Panc1 (cell line): ENCODE data around the gene TAS2R9. TPM values are rescaled to one million over a fixed set of nuclear protein-coding genes. Genes with fewer than 3 reads are reported as not detected.

ENCODE experiments used
- ATAC-seq: fragments of 200-7000 bp; cut with Tn5 transposase; 2 replicates; pipeline ENCODE4 v1.9.1; 2020; ENCODE audit warnings: mild to moderate bottlenecking, moderate library complexity
- Bru-seq: library from RNA; stranded (reverse); fragments of 400-500 nt; gene quantifications from one replicate; lab custom pipeline; 2021; lab: Mats Ljungman, UMichigan
- BruChase-seq, 2 experiments: library from RNA; stranded (reverse); fragments of 400-500 nt; gene quantifications; one replicate each; lab custom pipeline; 2021; lab: Mats Ljungman, UMichigan
- BruUV-seq: library from RNA; stranded (reverse); fragments of 400-500 nt; replicated peaks from 2 replicates; lab custom pipeline; 2021; lab: Mats Ljungman, UMichigan
- CTCF ChIA-PET: fragments of 300-600 bp; sonication (Branson Sonifier 250); formaldehyde crosslinking; loops from one replicate; lab custom pipeline; 2022; ENCODE audit warnings: antibody characterized with exemption; lab: Charles Lee
- POLR2A ChIA-PET: fragments of 300-600 bp; sonication (Branson Sonifier 250); formaldehyde crosslinking; loops from one replicate; lab custom pipeline; 2022; ENCODE audit warnings: antibody characterized with exemption; lab: Charles Lee
- DNase-seq: peaks from one replicate; pipeline ENCODE4 v3.0.0-alpha.2; 2010; ENCODE audit warnings: low read depth, low spot score
- H3K27ac ChIP-seq: 2 replicates; pipeline ENCODE4 v1.5.1; 2011; ENCODE audit warnings: mild to moderate bottlenecking, low read length, inconsistent platforms
- H3K27me3 ChIP-seq: fragments of 200-500 bp; sonication (Bioruptor generic); 2 replicates; pipeline ENCODE4 v1.6.0; 2014; ENCODE audit warnings: low read length, inconsistent platforms; ENCODE audit not compliant: control insufficient read depth, insufficient read depth
- H3K36me3 ChIP-seq: fragments of 200-500 bp; sonication (Bioruptor generic); 2 replicates; pipeline ENCODE4 v1.5.1; 2014; ENCODE audit warnings: inconsistent platforms, mild to moderate bottlenecking, low read length, moderate library complexity; ENCODE audit not compliant: control insufficient read depth, insufficient read depth
- H3K4me1 ChIP-seq: 2 replicates; pipeline ENCODE4 v1.5.1; 2011; ENCODE audit warnings: inconsistent platforms, mild to moderate bottlenecking, low read length, moderate library complexity; ENCODE audit not compliant: control insufficient read depth, insufficient read depth
- H3K4me3 ChIP-seq, 2 experiments: 2 replicates each; pipeline ENCODE4 v1.5.1; 2011 to 2012; ENCODE audit warnings: low read depth in 2 of 2, low read length in 2 of 2, mild to moderate bottlenecking in 2 of 2, inconsistent platforms in 1 of 2, moderate library complexity in 1 of 2
- H3K9me3 ChIP-seq: fragments of 200-500 bp; sonication (Bioruptor generic); 2 replicates; pipeline ENCODE4 v1.5.1; 2014; ENCODE audit warnings: low read depth, mild to moderate bottlenecking, inconsistent platforms, low read length, moderate library complexity; ENCODE audit not compliant: control insufficient read depth, insufficient read depth
- CTCF ChIP-seq: fragments of 450-650 bp; IDR thresholded peaks from 2 replicates; pipeline ENCODE4 v1.5.1; 2017; ENCODE audit warnings: mild to moderate bottlenecking
- POLR2AphosphoS5 ChIP-seq: IDR thresholded peaks from 2 replicates; pipeline ENCODE4 v1.6.1; 2012; ENCODE audit warnings: mild to moderate bottlenecking, low read depth, low read length, moderate library complexity
- REST ChIP-seq, 2 experiments: IDR thresholded peaks; 2 replicates each; pipeline ENCODE4 v1.6.1; 2011 to 2012; ENCODE audit warnings: low read depth in 2 of 2, control low read depth in 1 of 2, low read length in 1 of 2, mild to moderate bottlenecking in 1 of 2, moderate library complexity in 1 of 2; ENCODE audit not compliant: insufficient read depth in 1 of 2
- SIN3A ChIP-seq: IDR thresholded peaks from 2 replicates; pipeline ENCODE4 v1.6.1; 2012; ENCODE audit warnings: low read depth, mild to moderate bottlenecking, low read length, moderate library complexity, borderline replicate concordance; ENCODE audit not compliant: insufficient read depth
- TCF7L2 ChIP-seq: IDR thresholded peaks from 2 replicates; pipeline ENCODE4 v1.6.1; 2011; ENCODE audit warnings: mild to moderate bottlenecking, low read depth, low read length, inconsistent platforms
- in situ Hi-C: cut with HindIII; loops from 2 replicates; pipeline ENCODE4 v1.10.0; 2016; ENCODE audit warnings: low sequenced_read_pairs, low pct_unique_long_range_greater_than_20kb
- intact Hi-C: fragments of 100-400 bp; cut with micrococcal nuclease; formaldehyde crosslinking; loops from one replicate; pipeline ENCODE4 v1.10.0; 2022; ENCODE audit not compliant: unreplicated experiment
- long read RNA-seq: library from polyadenylated mRNA; unstranded; transcript quantifications from one replicate; pipeline ENCODE4 v2.0.0, GENCODE V29; 2021; ENCODE audit not compliant: unreplicated experiment
- polyA plus RNA-seq: library from polyadenylated mRNA; unstranded; fragments of >200 nt; gene quantifications from one replicate; pipeline ENCODE4 v1.2.1, GENCODE V29; 2012; ENCODE audit warnings: missing spikeins; ENCODE audit not compliant: insufficient read length
- total RNA-seq: library from RNA; stranded (reverse); gene quantifications from one replicate; pipeline ENCODE4 v1.2.1, GENCODE V29; 2021; ENCODE audit not compliant: unreplicated experiment

TAS2R9 gene
- not detected for total RNA-seq
- not detected for polyA plus RNA-seq
- Bru-seq, nascent RNA, result percentile 45 among the genes with signal in this experiment
- BruChase-seq, experiment 1, labeled RNA remaining after a 2-hour chase, result percentile 43 among the genes with signal in this experiment
- BruChase-seq, experiment 2, labeled RNA remaining after a 6-hour chase, result not detected
- long read RNA-seq, result 0 reads

GRCh38 chr12:10810068-10810467 lies at the start of gene TAS2R9:
TSS of gene TAS2R9 (minus strand) at chr12:10810168. CDS start at chr12:10810075, 93 bp downstream.
- no peaks in the 10 kb centered on the region for H3K27me3 ChIP-seq
- no peak within 1 kb of the TSS for H3K4me3 ChIP-seq
- in situ Hi-C loops (no loop called here), intact Hi-C loops (no loop called here)
- H3K9me3 ChIP-seq, result no peaks in the 10 kb centered on the region
- CTCF ChIA-PET, result no interaction called here
- DNase-seq (no peak), ATAC-seq (no peak)
- no TSS peak for BruUV-seq
- no peak within 1 kb of the TSS for H3K27ac ChIP-seq
- TF ChIP-seq SIN3A (no peak), TCF7L2 (no peak), REST (IDR thresholded peaks at IDR 0.05; ENCODE audit: insufficient read depth in 1 of 2, low read depth in 2 of 2, low read length in 1 of 2) (no peak), CTCF (no peak), POLR2AphosphoS5 (no peak)
- POLR2A ChIA-PET, result no interaction called here
- no peaks in the 10 kb centered on the region for H3K4me1 ChIP-seq
- H3K36me3 ChIP-seq, result no peaks in the 10 kb centered on the region

- POLR2A ChIA-PET, result interaction anchor here (0.6 kb wide), 1 partner anchor 23 kb away, joined by 4 read pairs; no protein-coding TSS in a partner anchor
These were observed 45.8 kb upstream of the TAS2R9 start for GRCh38 chr12:10855807-10856206.

More at GRCh38 chr12:10855807-10856206, 45.8 kb upstream of the TAS2R9 start:
- no peak overlapping the region for H3K4me3 ChIP-seq
- ATAC-seq, result no peak
- H3K27me3 ChIP-seq, result no peaks in the 10 kb centered on the region
- TF ChIP-seq POLR2AphosphoS5 (no peak), REST (IDR thresholded peaks at IDR 0.05; ENCODE audit: insufficient read depth in 1 of 2, low read depth in 2 of 2, low read length in 1 of 2) (no peak), TCF7L2 (no peak)
- H3K4me1 ChIP-seq, result no peaks in the 10 kb centered on the region
- H3K36me3 ChIP-seq, result no peaks in the 10 kb centered on the region
- BruUV-seq, result no TSS peak
- CTCF ChIA-PET, result no interaction called here
- intact Hi-C loops (no loop called here), in situ Hi-C loops (no loop called here)
- H3K9me3 ChIP-seq, result no peaks in the 10 kb centered on the region
- DNase-seq, result no peak
- no peak overlapping the region for H3K27ac ChIP-seq
